H1 (cell line): ENCODE results near the gene DKK3.

ENCODE experiments used
- CHD1 ChIP-seq: IDR thresholded peaks from 2 replicates; pipeline ENCODE4 v1.6.1; 2012; ENCODE audit warnings: low read depth, low read length, improper control_type of control experiment
- CTCF ChIP-seq, 3 experiments: IDR thresholded peaks; 1 replicate in 2 of 3; 2 replicates in 1 of 3; pipeline versions ENCODE4 v1.5.1 to v1.6.1; 2011; ENCODE audit warnings: low read length in 3 of 3, mild to moderate bottlenecking in 3 of 3, inconsistent platforms in 2 of 3, low read depth in 1 of 3, moderate library complexity in 1 of 3; ENCODE audit not compliant: insufficient read depth in 1 of 3; ENCODE audit errors: control extremely low read depth in 1 of 3
- E2F6 ChIP-seq: IDR thresholded peaks from 2 replicates; pipeline ENCODE4 v1.6.1; 2012; ENCODE audit warnings: inconsistent platforms
- PHF8 ChIP-seq: fragments of 200-600 bp; sonication (generic); conservative IDR thresholded peaks from 2 replicates; pipeline ENCODE4 v1.7.1; 2012; ENCODE audit warnings: low read depth, mild to moderate bottlenecking, inconsistent platforms, low read length, moderate library complexity
- POLR2AphosphoS5 ChIP-seq: IDR thresholded peaks from 2 replicates; pipeline ENCODE4 v1.6.1; 2011; ENCODE audit warnings: low read depth, low read length
- SP2 ChIP-seq: IDR thresholded peaks from 2 replicates; pipeline ENCODE4 v1.6.1; 2012; ENCODE audit warnings: mild to moderate bottlenecking, low read length, inconsistent platforms
- TBP ChIP-seq: IDR thresholded peaks from 2 replicates; pipeline ENCODE4 v1.6.1; 2011; ENCODE audit warnings: low read depth, low read length, improper control_type of control experiment
- TCF12 ChIP-seq: IDR thresholded peaks from 2 replicates; pipeline ENCODE4 v1.6.1; 2011; ENCODE audit warnings: low read depth, mild to moderate bottlenecking, low read length
- YY1 ChIP-seq: IDR thresholded peaks from 2 replicates; pipeline ENCODE4 v1.6.1; 2011; ENCODE audit warnings: low read depth, mild to moderate bottlenecking, low read length

- no peak for TF ChIP-seq PHF8
- TF ChIP-seq CTCF (IDR thresholded peaks at IDR 0.05; ENCODE audit: control extremely low read depth in 1 of 3, insufficient read depth in 1 of 3, low read depth in 1 of 3, low read length in 3 of 3) = no peak
- TF ChIP-seq YY1 = no peak
- no peak for TF ChIP-seq SP2
- no peak for TF ChIP-seq CHD1
- TF ChIP-seq POLR2AphosphoS5 = no peak
- no peak for TF ChIP-seq TBP
- no peak for TF ChIP-seq TCF12
- no peak for TF ChIP-seq E2F6
These were observed 29.5 kb downstream of the DKK3 start for GRCh38 chr11:11978792-11979487.
